Measurements from ENCODE around the gene TAS2R7.

The TAS2R7 gene

DNA sequence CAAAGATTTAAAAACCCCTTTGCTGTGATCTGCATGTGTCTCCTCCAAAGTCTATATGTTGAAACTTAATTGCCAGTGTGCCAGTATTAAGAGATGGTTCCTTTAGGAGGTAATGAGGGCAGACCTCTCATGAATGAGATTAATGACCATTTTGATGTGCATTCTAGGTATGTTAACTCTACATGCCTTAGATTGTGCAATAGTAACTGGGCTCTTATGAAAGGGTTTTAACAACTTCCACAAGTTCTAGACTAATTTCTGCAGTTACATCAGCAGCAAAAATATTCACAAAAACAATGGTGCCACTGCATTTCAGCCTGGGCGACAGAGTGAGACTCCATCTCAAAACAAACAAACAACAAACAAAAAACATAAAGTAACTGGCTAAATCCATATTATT lies 27.6 kb upstream of the TAS2R7 start:
- no peak overlapping the region for H3K4me3 ChIP-seq (ENCODE audit: low read depth, low read length)
- DNase-seq (ENCODE audit: low read depth, low spot score) = no peak
- in situ Hi-C loops (cut with HindIII; ENCODE audit: low sequenced_read_pairs) = no loop called here
- TF ChIP-seq, protein P1, sequence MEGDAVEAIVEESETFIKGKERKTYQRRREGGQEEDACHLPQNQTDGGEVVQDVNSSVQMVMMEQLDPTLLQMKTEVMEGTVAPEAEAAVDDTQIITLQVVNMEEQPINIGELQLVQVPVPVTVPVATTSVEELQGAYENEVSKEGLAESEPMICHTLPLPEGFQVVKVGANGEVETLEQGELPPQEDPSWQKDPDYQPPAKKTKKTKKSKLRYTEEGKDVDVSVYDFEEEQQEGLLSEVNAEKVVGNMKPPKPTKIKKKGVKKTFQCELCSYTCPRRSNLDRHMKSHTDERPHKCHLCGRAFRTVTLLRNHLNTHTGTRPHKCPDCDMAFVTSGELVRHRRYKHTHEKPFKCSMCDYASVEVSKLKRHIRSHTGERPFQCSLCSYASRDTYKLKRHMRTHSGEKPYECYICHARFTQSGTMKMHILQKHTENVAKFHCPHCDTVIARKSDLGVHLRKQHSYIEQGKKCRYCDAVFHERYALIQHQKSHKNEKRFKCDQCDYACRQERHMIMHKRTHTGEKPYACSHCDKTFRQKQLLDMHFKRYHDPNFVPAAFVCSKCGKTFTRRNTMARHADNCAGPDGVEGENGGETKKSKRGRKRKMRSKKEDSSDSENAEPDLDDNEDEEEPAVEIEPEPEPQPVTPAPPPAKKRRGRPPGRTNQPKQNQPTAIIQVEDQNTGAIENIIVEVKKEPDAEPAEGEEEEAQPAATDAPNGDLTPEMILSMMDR (IDR thresholded peaks at IDR 0.05; ENCODE audit: low read depth, low read length) = no peak

DNA sequence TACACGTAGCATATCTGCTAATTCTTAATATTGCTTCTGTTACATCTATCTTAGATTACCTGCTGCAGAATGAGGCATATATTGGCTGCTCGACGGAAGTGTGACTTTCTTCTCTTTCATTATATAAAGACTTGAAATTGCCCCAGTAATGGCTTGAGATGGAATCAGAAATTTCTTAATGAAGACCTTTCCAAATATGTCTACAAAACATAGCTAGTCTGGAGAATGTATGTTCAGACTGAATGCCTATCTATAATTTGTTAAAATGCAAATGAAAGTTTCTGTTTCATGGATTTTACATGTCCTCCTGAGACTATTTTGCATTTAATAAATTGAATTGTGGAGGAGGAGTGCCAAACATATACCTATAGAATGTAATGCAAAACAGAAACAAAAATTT lies 23.8 kb upstream of the TAS2R7 start, which contains the start of gene TAS2R10:
Gene TAS2R10, minus strand, starts transcription at position 101 of the 400 bp plus-strand sequence. Its CDS starts 89 bp downstream, at position 12.
- H3K4me3 ChIP-seq (ENCODE audit: low read depth, low read length) = no peak within 1 kb of the TSS
- DNase-seq (ENCODE audit: low read depth, low spot score) = no peak
- TF ChIP-seq, protein P1 (IDR thresholded peaks at IDR 0.05; ENCODE audit: low read depth, low read length) = no peak
- in situ Hi-C loops (cut with HindIII; ENCODE audit: low sequenced_read_pairs) = no loop called here

DNA sequence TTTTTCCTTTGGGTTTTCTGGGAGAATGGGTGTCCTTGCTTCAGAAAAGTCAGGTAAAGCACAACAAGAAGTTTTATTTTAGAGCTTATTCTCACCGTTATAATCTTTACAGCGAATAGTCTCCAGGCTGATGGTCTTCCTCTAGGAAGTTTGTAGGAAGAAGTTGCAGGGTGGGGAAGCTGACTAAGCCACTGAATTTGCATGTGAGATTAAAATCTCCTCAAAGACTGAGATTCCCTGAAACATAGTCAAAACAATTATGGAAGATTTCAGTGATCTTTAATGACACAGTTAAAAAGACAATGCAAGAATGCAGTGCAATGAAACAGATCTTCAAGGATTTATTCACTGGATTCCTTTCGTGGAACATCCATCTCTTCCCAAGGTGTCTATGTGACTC lies 22.5 kb upstream of the TAS2R7 start:
- in situ Hi-C loops (cut with HindIII; ENCODE audit: low sequenced_read_pairs) = no loop called here
- TF ChIP-seq, protein P1 (IDR thresholded peaks at IDR 0.05; ENCODE audit: low read depth, low read length) = no peak
- DNase-seq (ENCODE audit: low read depth, low spot score) = no peak
- no peak overlapping the region for H3K4me3 ChIP-seq (ENCODE audit: low read depth, low read length)

DNA sequence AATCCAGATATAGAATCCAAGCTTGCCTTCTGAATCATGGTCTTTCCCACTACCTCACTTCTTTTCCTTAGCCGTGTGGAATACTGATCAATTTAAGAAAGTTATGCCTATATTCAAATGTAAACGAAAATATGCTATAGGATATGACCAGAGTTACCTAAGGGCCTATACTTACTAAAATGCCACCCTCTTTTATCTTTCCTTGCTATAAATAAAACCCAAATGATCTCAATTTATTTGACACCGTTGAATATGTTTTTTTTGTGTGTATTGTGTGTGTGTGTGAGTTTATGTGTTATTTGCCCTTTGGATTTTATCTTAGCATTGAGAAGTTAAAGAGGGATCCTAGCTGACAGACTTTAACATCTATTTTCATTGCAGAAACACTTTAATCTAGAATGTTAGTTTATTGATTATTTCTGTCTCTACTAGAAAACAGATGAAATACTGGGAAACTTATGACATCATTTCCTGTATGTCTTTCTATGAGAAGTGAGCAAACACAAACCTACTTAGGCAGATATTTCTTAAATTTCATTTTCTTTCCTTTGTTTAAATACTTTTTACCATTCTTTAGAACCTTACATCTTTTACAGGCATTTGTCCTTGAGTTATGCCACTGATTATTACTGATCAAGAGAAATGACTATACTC lies 9.6 kb upstream of the TAS2R7 start:
- TF ChIP-seq, protein P1 (IDR thresholded peaks at IDR 0.05; ENCODE audit: low read depth, low read length) = no peak
- in situ Hi-C loops (cut with HindIII; ENCODE audit: low sequenced_read_pairs) = no loop called here
- no peak for DNase-seq (ENCODE audit: low read depth, low spot score)
- H3K4me3 ChIP-seq (ENCODE audit: low read depth, low read length) = no peak overlapping the region

DNA sequence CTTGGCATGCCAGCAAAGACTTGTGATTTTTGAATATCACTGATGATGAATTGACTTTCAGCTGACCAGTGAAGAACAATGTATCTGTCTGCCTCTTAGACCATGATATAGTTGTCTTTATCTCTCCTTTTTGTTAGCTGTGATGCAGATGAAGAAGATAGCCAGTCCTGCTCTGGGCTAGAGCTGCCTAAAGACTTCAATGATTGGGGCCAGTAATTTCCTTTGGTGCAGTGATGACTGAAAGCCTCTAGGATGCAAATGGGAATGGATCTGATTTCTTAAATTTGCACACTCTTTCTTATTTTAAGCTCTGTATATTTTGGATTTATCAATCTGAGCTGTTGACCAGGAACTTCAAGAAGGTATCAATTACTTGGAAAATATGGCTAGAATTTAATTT lies 7.6 kb upstream of the TAS2R7 start, which contains the start of gene TAS2R9:
Gene TAS2R9, minus strand, starts transcription at position 101 of the 400 bp plus-strand sequence. Its CDS starts 93 bp downstream, at position 8.
- in situ Hi-C loops (cut with HindIII; ENCODE audit: low sequenced_read_pairs) = no loop called here
- TF ChIP-seq, protein P1 (IDR thresholded peaks at IDR 0.05; ENCODE audit: low read depth, low read length) = no peak
- DNase-seq (ENCODE audit: low read depth, low spot score) = no peak
- H3K4me3 ChIP-seq (ENCODE audit: low read depth, low read length) = no peak within 1 kb of the TSS

DNA sequence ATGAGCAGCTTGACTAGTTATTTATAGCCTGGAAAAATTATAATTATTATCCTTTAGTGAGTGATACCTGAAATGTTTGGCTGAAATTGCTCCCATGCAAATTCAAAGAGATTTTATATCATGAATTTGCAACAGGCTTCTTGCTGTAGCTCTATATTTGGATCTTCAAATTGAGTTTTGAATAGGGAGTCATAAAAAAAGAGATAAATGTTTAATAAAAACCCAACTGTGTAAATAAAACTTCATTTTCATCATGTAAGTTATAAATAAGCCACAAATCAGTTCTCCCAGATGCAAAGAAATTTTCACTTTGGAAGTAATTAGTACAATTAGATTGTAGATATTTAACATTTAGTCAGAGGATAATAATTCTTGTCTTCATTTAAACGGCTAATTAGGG lies 4.8 kb upstream of the TAS2R7 start, which contains the start of gene TAS2R8:
Gene TAS2R8, minus strand, starts transcription at position 101 of the 400 bp plus-strand sequence. CDS start 306 bp downstream, outside the sequence.
- in situ Hi-C loops (cut with HindIII; ENCODE audit: low sequenced_read_pairs) = no loop called here
- no peak within 1 kb of the TSS for H3K4me3 ChIP-seq (ENCODE audit: low read depth, low read length)
- TF ChIP-seq, protein P1 (IDR thresholded peaks at IDR 0.05; ENCODE audit: low read depth, low read length) = no peak
- no peak for DNase-seq (ENCODE audit: low read depth, low spot score)
